ENCODE results near the gene TMEM179.

Gene TMEM179

GRCh38 chr14:104596451-104596918 is 8.1 kb downstream of the TMEM179 start:
- no peaks in the 10 kb centered on the region for H3K36me3 ChIP-seq (ENCODE audit: insufficient read depth, low read depth, low read length)
- H3K4me1 ChIP-seq (ENCODE audit: insufficient read depth, low read length), result no peaks in the 10 kb centered on the region
- H3K9ac ChIP-seq (ENCODE audit: low read depth, low read length), result no peak overlapping the region
- no peak overlapping the region for H3K4me3 ChIP-seq (ENCODE audit: low read length)
- H3K27me3 ChIP-seq (ENCODE audit: insufficient read depth, low read length), result no peaks in the 10 kb centered on the region
- H3K9me3 ChIP-seq (ENCODE audit: insufficient read depth, low read depth, low read length), result no peaks in the 10 kb centered on the region
- no peak overlapping the region for H3K27ac ChIP-seq (ENCODE audit: low read length)

- no peaks in the 10 kb centered on the region for H3K36me3 ChIP-seq (ENCODE audit: insufficient read depth, low read depth, low read length)
- no peaks in the 10 kb centered on the region for H3K4me1 ChIP-seq (ENCODE audit: insufficient read depth, low read length)
- H3K9ac ChIP-seq (ENCODE audit: low read depth, low read length), result no peak overlapping the region
- no peak overlapping the region for H3K27ac ChIP-seq (ENCODE audit: low read length)
- H3K27me3 ChIP-seq (ENCODE audit: insufficient read depth, low read length), result no peaks in the 10 kb centered on the region
- H3K4me3 ChIP-seq (ENCODE audit: low read length), result no peak overlapping the region
- H3K9me3 ChIP-seq (ENCODE audit: insufficient read depth, low read depth, low read length), result no peaks in the 10 kb centered on the region
Measured at GRCh38 chr14:104595911-104596450, 8.6 kb downstream of the TMEM179 start.

- no peak overlapping the region for H3K4me3 ChIP-seq (ENCODE audit: low read length)
- no peak overlapping the region for H3K27ac ChIP-seq (ENCODE audit: low read length)
- no peaks in the 10 kb centered on the region for H3K4me1 ChIP-seq (ENCODE audit: insufficient read depth, low read length)
- no peaks in the 10 kb centered on the region for H3K27me3 ChIP-seq (ENCODE audit: insufficient read depth, low read length)
- no peaks in the 10 kb centered on the region for H3K9me3 ChIP-seq (ENCODE audit: insufficient read depth, low read depth, low read length)
- H3K36me3 ChIP-seq (ENCODE audit: insufficient read depth, low read depth, low read length), result no peaks in the 10 kb centered on the region
- no peak overlapping the region for H3K9ac ChIP-seq (ENCODE audit: low read depth, low read length)
Measured at GRCh38 chr14:104595116-104595675, 9.4 kb downstream of the TMEM179 start.

GRCh38 chr14:104594310-104595046 is 10.1 kb downstream of the TMEM179 start:
- H3K9ac ChIP-seq (ENCODE audit: low read depth, low read length), result no peak overlapping the region
- H3K4me1 ChIP-seq (ENCODE audit: insufficient read depth, low read length), result no peaks in the 10 kb centered on the region
- no peaks in the 10 kb centered on the region for H3K9me3 ChIP-seq (ENCODE audit: insufficient read depth, low read depth, low read length)
- H3K4me3 ChIP-seq (ENCODE audit: low read length), result no peak overlapping the region
- no peaks in the 10 kb centered on the region for H3K27me3 ChIP-seq (ENCODE audit: insufficient read depth, low read length)
- H3K27ac ChIP-seq (ENCODE audit: low read length), result no peak overlapping the region
- no peaks in the 10 kb centered on the region for H3K36me3 ChIP-seq (ENCODE audit: insufficient read depth, low read depth, low read length)

GRCh38 chr14:104593710-104594136 is 10.8 kb downstream of the TMEM179 start:
- H3K36me3 ChIP-seq (ENCODE audit: insufficient read depth, low read depth, low read length), result no peaks in the 10 kb centered on the region
- H3K4me3 ChIP-seq (ENCODE audit: low read length), result no peak overlapping the region
- H3K27me3 ChIP-seq (ENCODE audit: insufficient read depth, low read length), result no peaks in the 10 kb centered on the region
- H3K4me1 ChIP-seq (ENCODE audit: insufficient read depth, low read length), result no peaks in the 10 kb centered on the region
- no peak overlapping the region for H3K9ac ChIP-seq (ENCODE audit: low read depth, low read length)
- no peak overlapping the region for H3K27ac ChIP-seq (ENCODE audit: low read length)
- no peaks in the 10 kb centered on the region for H3K9me3 ChIP-seq (ENCODE audit: insufficient read depth, low read depth, low read length)

GRCh38 chr14:104593241-104593701 is 11.3 kb downstream of the TMEM179 start:
- H3K27me3 ChIP-seq (ENCODE audit: insufficient read depth, low read length), result no peaks in the 10 kb centered on the region
- H3K27ac ChIP-seq (ENCODE audit: low read length), result no peak overlapping the region
- no peaks in the 10 kb centered on the region for H3K9me3 ChIP-seq (ENCODE audit: insufficient read depth, low read depth, low read length)
- H3K9ac ChIP-seq (ENCODE audit: low read depth, low read length), result no peak overlapping the region
- H3K4me3 ChIP-seq (ENCODE audit: low read length), result no peak overlapping the region
- H3K36me3 ChIP-seq (ENCODE audit: insufficient read depth, low read depth, low read length), result no peaks in the 10 kb centered on the region
- H3K4me1 ChIP-seq (ENCODE audit: insufficient read depth, low read length), result no peaks in the 10 kb centered on the region

GRCh38 chr14:104592785-104593184 is 11.8 kb downstream of the TMEM179 start:
- H3K36me3 ChIP-seq (ENCODE audit: insufficient read depth, low read depth, low read length), result no peaks in the 10 kb centered on the region
- no peak overlapping the region for H3K4me3 ChIP-seq (ENCODE audit: low read length)
- H3K9ac ChIP-seq (ENCODE audit: low read depth, low read length), result no peak overlapping the region
- H3K9me3 ChIP-seq (ENCODE audit: insufficient read depth, low read depth, low read length), result no peaks in the 10 kb centered on the region
- H3K27ac ChIP-seq (ENCODE audit: low read length), result no peak overlapping the region
- H3K27me3 ChIP-seq (ENCODE audit: insufficient read depth, low read length), result no peaks in the 10 kb centered on the region
- H3K4me1 ChIP-seq (ENCODE audit: insufficient read depth, low read length), result no peaks in the 10 kb centered on the region

GRCh38 chr14:104592292-104592672 is 12.3 kb downstream of the TMEM179 start:
- Histone ChIP-seq H3K4me3 (ENCODE audit: low read length) (no peak overlapping the region), H3K36me3 (ENCODE audit: insufficient read depth, low read depth, low read length) (no peaks in the 10 kb centered on the region), H3K9me3 (ENCODE audit: insufficient read depth, low read depth, low read length) (no peaks in the 10 kb centered on the region), H3K27ac (ENCODE audit: low read length) (no peak overlapping the region), H3K9ac (ENCODE audit: low read depth, low read length) (no peak overlapping the region), H3K4me1 (ENCODE audit: insufficient read depth, low read length) (no peaks in the 10 kb centered on the region), H3K27me3 (ENCODE audit: insufficient read depth, low read length) (no peaks in the 10 kb centered on the region)

GRCh38 chr14:104591506-104592291 is 12.9 kb downstream of the TMEM179 start:
- no peak overlapping the region for H3K9ac ChIP-seq (ENCODE audit: low read depth, low read length)
- H3K4me1 ChIP-seq (ENCODE audit: insufficient read depth, low read length), result no peaks in the 10 kb centered on the region
- no peak overlapping the region for H3K4me3 ChIP-seq (ENCODE audit: low read length)
- H3K9me3 ChIP-seq (ENCODE audit: insufficient read depth, low read depth, low read length), result no peaks in the 10 kb centered on the region
- H3K27me3 ChIP-seq (ENCODE audit: insufficient read depth, low read length), result no peaks in the 10 kb centered on the region
- no peaks in the 10 kb centered on the region for H3K36me3 ChIP-seq (ENCODE audit: insufficient read depth, low read depth, low read length)
- H3K27ac ChIP-seq (ENCODE audit: low read length), result no peak overlapping the region

- Histone ChIP-seq H3K9ac (ENCODE audit: low read depth, low read length) (no peak overlapping the region), H3K27me3 (ENCODE audit: insufficient read depth, low read length) (no peaks in the 10 kb centered on the region), H3K36me3 (ENCODE audit: insufficient read depth, low read depth, low read length) (no peaks in the 10 kb centered on the region), H3K27ac (ENCODE audit: low read length) (no peak overlapping the region), H3K4me3 (ENCODE audit: low read length) (no peak overlapping the region), H3K4me1 (ENCODE audit: insufficient read depth, low read length) (no peaks in the 10 kb centered on the region), H3K9me3 (ENCODE audit: insufficient read depth, low read depth, low read length) (no peaks in the 10 kb centered on the region)
Measured at GRCh38 chr14:104591031-104591430, 13.5 kb downstream of the TMEM179 start.

GRCh38 chr14:104590240-104590965 is 14.2 kb downstream of the TMEM179 start:
- Histone ChIP-seq H3K27ac (ENCODE audit: low read length) (no peak overlapping the region), H3K9ac (ENCODE audit: low read depth, low read length) (no peak overlapping the region; the same call in 1 of the 2 replicates), H3K9me3 (ENCODE audit: insufficient read depth, low read depth, low read length) (no peaks in the 10 kb centered on the region), H3K27me3 (ENCODE audit: insufficient read depth, low read length) (no peaks in the 10 kb centered on the region), H3K4me1 (ENCODE audit: insufficient read depth, low read length) (no peaks in the 10 kb centered on the region), H3K36me3 (ENCODE audit: insufficient read depth, low read depth, low read length) (no peaks in the 10 kb centered on the region), H3K4me3 (ENCODE audit: low read length) (no peak overlapping the region)
